A549 (cell line): ENCODE results near the gene MEGF9. TPM values are rescaled to one million over a fixed set of nuclear protein-coding genes. Genes with fewer than 3 reads are reported as not detected.
A peak's percentile ranks its signal among the peaks of the same experiment; 100 is the strongest.

Experiments
- ATAC-seq, 2 experiments: fragments of 200-7000 bp in 1 of 2; fragments of >200 bp in 1 of 2; cut with Nextera tagmentation in 1 of 2; cut with Tn5 transposase in 1 of 2; 3 replicates each; pipeline versions ENCODE4 v1.8.0 to v1.9.1; 2018 to 2020; ENCODE audit warnings: mild to moderate bottlenecking in 1 of 2, moderate library complexity in 1 of 2
- CTCF ChIA-PET: fragments of 300-600 bp; sonication (Branson Sonifier 250); formaldehyde crosslinking; extraction: SDS; loops from one replicate; lab custom pipeline; 2021; ENCODE audit warnings: antibody characterized with exemption, inconsistent platforms; lab: Yijun Ruan, JAX
- POLR2A ChIA-PET: fragments of 350-600 bp; formaldehyde crosslinking; extraction: SDS; loops from one replicate; lab custom pipeline; 2021; ENCODE audit warnings: antibody characterized with exemption, inconsistent platforms; lab: Yijun Ruan, JAX
- DNase-seq, 2 experiments: peaks; one replicate each; pipeline versions ENCODE4 v3.0.0 to v3.0.0-alpha.2; 2011 to 2016; ENCODE audit warnings: low read depth in 1 of 2, low spot score in 1 of 2
- FAIRE-seq: peaks from 2 replicates; lab custom pipeline; 2011; peaks lifted over from hg19 to GRCh38; lab: Jason Lieb, UNC
- H3K27ac ChIP-seq, 2 experiments: fragments of >200 bp; sonication (Bioruptor Twin); formaldehyde crosslinking; 3 replicates each; pipeline ENCODE4 v1.5.1; 2016 to 2017
- H3K4me1 ChIP-seq: fragments of >200 bp; sonication (Bioruptor Twin); formaldehyde crosslinking; 3 replicates; pipeline ENCODE4 v1.6.1; 2016
- H3K4me2 ChIP-seq: fragments of >200 bp; sonication (Bioruptor Twin); formaldehyde crosslinking; 3 replicates; pipeline ENCODE4 v1.6.1; 2016
- H3K4me3 ChIP-seq: fragments of >200 bp; sonication (Bioruptor Twin); formaldehyde crosslinking; 3 replicates; pipeline ENCODE4 v1.5.1; 2016
- H3K9me3 ChIP-seq: fragments of >200 bp; sonication (Bioruptor Twin); formaldehyde crosslinking; 3 replicates; pipeline ENCODE4 v1.6.1; 2016
- ATOH8 ChIP-seq: fragments of 250-450 bp; sonication (Bioruptor Pico); IDR thresholded peaks from 2 replicates; pipeline ENCODE4 v1.5.0; 2020; ENCODE audit warnings: low read depth, mild to moderate bottlenecking, moderate library complexity
- BCL3 ChIP-seq: fragments of >200 bp; sonication (Bioruptor Twin); formaldehyde crosslinking; IDR thresholded peaks from 3 replicates; pipeline ENCODE4 v1.6.1; 2016
- BHLHE40 ChIP-seq: IDR thresholded peaks from 2 replicates; pipeline ENCODE4 v1.6.1; 2012; ENCODE audit warnings: low read depth, low read length, inconsistent platforms
- CHD2 ChIP-seq: fragments of 150-350 bp; IDR thresholded peaks from 2 replicates; pipeline ENCODE4 v1.6.1; 2014; ENCODE audit warnings: low read length; ENCODE audit not compliant: partially characterized antibody
- CHD4 ChIP-seq: fragments of 200-600 bp; sonication (generic); IDR thresholded peaks from 2 replicates; pipeline ENCODE4 v1.6.1; 2016; ENCODE audit warnings: antibody characterized with exemption, mild to moderate bottlenecking, borderline replicate concordance
- EP300 ChIP-seq, 2 experiments: fragments of >200 bp; sonication (Bioruptor Twin); formaldehyde crosslinking; IDR thresholded peaks; 2 replicates in 1 of 2; 3 replicates in 1 of 2; pipeline ENCODE4 v1.6.1; 2016 to 2017
- FOSB ChIP-seq: fragments of 250-450 bp; sonication (Bioruptor Pico); IDR thresholded peaks from 2 replicates; pipeline ENCODE4 v1.5.0; 2020; ENCODE audit warnings: mild to moderate bottlenecking, moderate library complexity
- HES2 ChIP-seq: fragments of >200 bp; sonication (Bioruptor Twin); formaldehyde crosslinking; IDR thresholded peaks from 2 replicates; pipeline ENCODE4 v1.6.1; 2016
- HOXB5 ChIP-seq: fragments of 250-450 bp; sonication (Bioruptor Pico); IDR thresholded peaks from 2 replicates; pipeline ENCODE4 v1.5.0; 2020; ENCODE audit warnings: mild to moderate bottlenecking, moderate library complexity
- JUN ChIP-seq, 2 experiments: fragments of >200 bp; sonication (Bioruptor Twin); formaldehyde crosslinking; IDR thresholded peaks; 2 replicates in 1 of 2; 3 replicates in 1 of 2; pipeline ENCODE4 v1.6.1; 2016 to 2017
- JUNB ChIP-seq: fragments of >200 bp; sonication (Bioruptor Twin); formaldehyde crosslinking; IDR thresholded peaks from 2 replicates; pipeline ENCODE4 v1.6.1; 2016
- KDM5A ChIP-seq: fragments of 200-600 bp; sonication (generic); IDR thresholded peaks from 2 replicates; pipeline ENCODE4 v1.6.1; 2016; ENCODE audit warnings: antibody characterized with exemption, mild to moderate bottlenecking
- MAX ChIP-seq: IDR thresholded peaks from 2 replicates; pipeline ENCODE4 v1.6.1; 2012
- MAZ ChIP-seq: fragments of 150-350 bp; IDR thresholded peaks from 2 replicates; pipeline ENCODE4 v1.6.1; 2014; ENCODE audit warnings: antibody characterized with exemption, low read depth, low read length, borderline replicate concordance
- RAD21 ChIP-seq, 2 experiments: fragments of >200 bp in 1 of 2; sonication (Bioruptor Twin) in 1 of 2; formaldehyde crosslinking in 1 of 2; IDR thresholded peaks in 1 of 2; conservative IDR thresholded peaks in 1 of 2; 2 replicates in 1 of 2; 3 replicates in 1 of 2; pipeline ENCODE4 v1.6.1; 2012 to 2018; ENCODE audit warnings: inconsistent platforms in 1 of 2
- RFX5 ChIP-seq: fragments of 450-650 bp; IDR thresholded peaks from 2 replicates; pipeline ENCODE4 v1.7.1; 2014; ENCODE audit warnings: antibody characterized with exemption, mild to moderate bottlenecking, moderate library complexity
- SMC3 ChIP-seq: fragments of >200 bp; sonication (Bioruptor Twin); formaldehyde crosslinking; IDR thresholded peaks from 3 replicates; pipeline ENCODE4 v1.6.1; 2018; ENCODE audit warnings: inconsistent platforms
- WGBS: methylation state at CpG from one replicate; pipeline ENCODE4 v1.1.6; 2017; ENCODE audit errors: missing lambda C conversion rate; 5-methylcytosine and 5-hydroxymethylcytosine counted together
- polyA plus RNA-seq, 4 experiments: library from polyadenylated mRNA; depleted of rRNA in 3 of 4; stranded (reverse); fragments of >200 nt; fragmentation: RNase III in 1 of 4; extraction: RNeasy Plus Mini Kit Qiagen cat#74134 plus additional on column Dnase treatment in 1 of 4; gene quantifications; 2 replicates in 3 of 4; 3 replicates in 1 of 4; pipeline ENCODE4 v1.2.3, GENCODE V29; 2011 to 2017

The MEGF9 gene
- polyA plus RNA-seq, 2 of the 4 experiments (the other 2 are of a cell fraction): 25.7 to 33.4 TPM

GRCh38 chr9:120611690-120612068, 102.6 kb downstream of the MEGF9 start:
- peaks cover 11% of the 10 kb centered on the region; the same call in 2 of the 3 replicates for H3K4me1 ChIP-seq
- 77% methylated on average over 1 of the region's 1 CpG for WGBS
- ChIA-PET CTCF (interaction anchor here (0.7 to 1.3 kb wide), 4 partner anchors 8 to 222 kb away, joined by 3 to 4 read pairs (median 3); no protein-coding TSS in a partner anchor), POLR2A (interaction anchor here (0.6 to 0.7 kb wide), 2 partner anchors 43 to 716 kb away, joined by 3 to 5 read pairs; no protein-coding TSS in a partner anchor)
- no peak for FAIRE-seq
- TF ChIP-seq HES2 (no peak), JUN (IDR thresholded peaks at IDR 0.05) (no peak), MAX (no peak), EP300 (IDR thresholded peaks at IDR 0.05) (no peak), SMC3 (no peak), MAZ (no peak), KDM5A (no peak), CHD2 (no peak), RFX5 (no peak), CHD4 (no peak)
- H3K9me3 ChIP-seq: no peaks in the 10 kb centered on the region
- H3K4me2 ChIP-seq: no peak overlapping the region
- no peak for DNase-seq
- H3K4me3 ChIP-seq: no peak overlapping the region
- ATAC-seq: no peak
- H3K27ac ChIP-seq: no peak overlapping the region

GRCh38 chr9:120610975-120611689, 103.1 kb downstream of the MEGF9 start:
- FAIRE-seq (no peak), ATAC-seq (peak in 1 of 2 experiments; percentile 81; a peak in 4 of 6 replicates)
- no peak overlapping the region for H3K27ac ChIP-seq

GRCh38 chr9:120609636-120610035, 104.6 kb downstream of the MEGF9 start:
- H3K4me3 ChIP-seq: no peak overlapping the region
- ChIA-PET CTCF (interaction anchor here (1.2 to 1.7 kb wide), 3 partner anchors 11 to 43 kb away, joined by 3 to 8 read pairs (median 3); no protein-coding TSS in a partner anchor), POLR2A (no interaction called here)
- no peak for TF ChIP-seq MAZ
- no peak for TF ChIP-seq CHD2
- no peak for TF ChIP-seq FOSB (CRISPR knock-in tag)
- no peak for TF ChIP-seq RFX5
- no peak for TF ChIP-seq HOXB5 (CRISPR knock-in tag)
- TF ChIP-seq BHLHE40: no peak
- TF ChIP-seq ATOH8 (CRISPR knock-in tag): no peak
- no peak for TF ChIP-seq EP300 (IDR thresholded peaks at IDR 0.05)
- no peak for TF ChIP-seq JUNB
- no peak for DNase-seq
- H3K4me2 ChIP-seq: no peak overlapping the region
- FAIRE-seq: no peak
- H3K27ac ChIP-seq: no peak overlapping the region
- peaks cover 7% of the 10 kb centered on the region; the same call in 2 of the 3 replicates for H3K4me1 ChIP-seq
- H3K9me3 ChIP-seq: no peaks in the 10 kb centered on the region
- no peak for ATAC-seq
- WGBS: 89% methylated on average over 2 of the region's 2 CpGs

More at GRCh38 chr9:120610975-120611689, 103.1 kb downstream of the MEGF9 start:
- Histone ChIP-seq H3K4me1 (peaks cover 7% of the 10 kb centered on the region; the same call in 2 of the 3 replicates), H3K4me2 (no peak overlapping the region), H3K4me3 (no peak overlapping the region), H3K9me3 (no peaks in the 10 kb centered on the region)
- TF ChIP-seq RAD21 (conservative IDR thresholded peaks at IDR 0.05 in 1 of 2, IDR thresholded peaks at IDR 0.05 in 1 of 2) (peak in 1 of 2 experiments; percentile 33; a peak in 2 of 5 replicates), BCL3 (no peak)
- ChIA-PET POLR2A (interaction anchor here (0.6 to 0.7 kb wide), 2 partner anchors 43 to 716 kb away, joined by 3 to 5 read pairs; no protein-coding TSS in a partner anchor), CTCF (interaction anchor here (0.7 to 1.7 kb wide), 5 partner anchors 9 to 101 kb away, joined by 3 to 8 read pairs (median 3); no protein-coding TSS in a partner anchor)
- peak in 1 of 2 experiments; percentile 38 for DNase-seq
